Neural cell (in vitro differentiated cells): ENCODE data around the gene CYP1A2. TPM values are rescaled to one million over a fixed set of nuclear protein-coding genes. Genes with fewer than 3 reads are reported as not detected.

ENCODE experiments used
- H2AFZ ChIP-seq: fragments of 200-600, 300-800 bp; sonication (generic), shearing (Covaris generic); 2 replicates; pipeline ENCODE4 v1.6.0; 2014; ENCODE audit warnings: low read depth, mild to moderate bottlenecking, antibody characterized with exemption, low read length, moderate library complexity
- H3F3A ChIP-seq: fragments of 200-600 bp; shearing (Covaris generic); 2 replicates; pipeline ENCODE4 v1.6.1; 2016; ENCODE audit warnings: mild to moderate bottlenecking, moderate library complexity, mixed read lengths, antibody characterized with exemption, low read length; ENCODE audit not compliant: insufficient read depth, poor library complexity, severe bottlenecking
- H3K27ac ChIP-seq: fragments of 200-600, 300-800 bp; sonication (generic), shearing (Covaris generic); 2 replicates; pipeline ENCODE4 v1.5.1; 2014; ENCODE audit warnings: mild to moderate bottlenecking, low read length, moderate library complexity
- H3K27me3 ChIP-seq: fragments of 300-800, 200-600 bp; sonication (generic), shearing (Covaris generic); 2 replicates; pipeline ENCODE4 v1.6.0; 2014; ENCODE audit warnings: mild to moderate bottlenecking, low read depth, low read length, moderate library complexity; ENCODE audit not compliant: insufficient read depth
- H3K36me3 ChIP-seq: fragments of 300-800, 200-600 bp; sonication (generic), shearing (Covaris generic); 2 replicates; pipeline ENCODE4 v1.5.1; 2014; ENCODE audit warnings: mild to moderate bottlenecking, antibody characterized with exemption, low read length, moderate library complexity; ENCODE audit not compliant: insufficient read depth
- H3K4me2 ChIP-seq: fragments of 300-800, 200-600 bp; sonication (generic), shearing (Covaris generic); 2 replicates; pipeline ENCODE4 v1.6.0; 2014; ENCODE audit warnings: mild to moderate bottlenecking, low read length
- H3K4me3 ChIP-seq: fragments of 300-800, 200-600 bp; sonication (generic), shearing (Covaris generic); 2 replicates; pipeline ENCODE4 v1.5.1; 2014; ENCODE audit warnings: mild to moderate bottlenecking, low read length, moderate library complexity
- H3K79me2 ChIP-seq: fragments of 200-600 bp; shearing (Covaris generic); replicated peaks from 2 replicates; pipeline ENCODE4 v1.6.0; 2014; ENCODE audit warnings: mild to moderate bottlenecking, low read length, moderate library complexity; ENCODE audit not compliant: insufficient read depth
- H3K9ac ChIP-seq: fragments of 300-800, 200-600 bp; sonication (generic), shearing (Covaris generic); 2 replicates; pipeline ENCODE4 v1.6.1; 2016; ENCODE audit warnings: mild to moderate bottlenecking, low read length, mixed read lengths
- H3K9me2 ChIP-seq: fragments of 200-600 bp; shearing (Covaris generic); 2 replicates; pipeline ENCODE4 v1.6.1; 2016; ENCODE audit warnings: mild to moderate bottlenecking, low read length, mixed read lengths; ENCODE audit not compliant: insufficient read depth
- H3K9me3 ChIP-seq: fragments of 200-600, 300-800 bp; sonication (generic), shearing (Covaris generic); 2 replicates; pipeline ENCODE4 v1.6.1; 2016; ENCODE audit warnings: mild to moderate bottlenecking, mixed run types, low read length, moderate library complexity, mixed read lengths
- H4K20me1 ChIP-seq: fragments of 200-600 bp; shearing (Covaris generic); 2 replicates; pipeline ENCODE4 v1.6.1; 2016; ENCODE audit warnings: mild to moderate bottlenecking, mixed run types; ENCODE audit not compliant: insufficient read depth
- CTCF ChIP-seq: fragments of 450-650 bp; IDR thresholded peaks from 2 replicates; pipeline ENCODE4 v1.5.1; 2014; ENCODE audit warnings: antibody characterized with exemption, mild to moderate bottlenecking, moderate library complexity; ENCODE audit not compliant: poor library complexity, severe bottlenecking
- EP300 ChIP-seq: fragments of 450-650 bp; conservative IDR thresholded peaks from 2 replicates; pipeline ENCODE4 v1.6.1; 2014; ENCODE audit warnings: antibody characterized with exemption, mild to moderate bottlenecking, moderate library complexity; ENCODE audit not compliant: poor library complexity, severe bottlenecking
- EZH2 ChIP-seq: fragments of 200-600, 300-800 bp; shearing (Covaris generic), sonication (generic); IDR thresholded peaks from 2 replicates; pipeline ENCODE4 v1.6.1; 2014; ENCODE audit warnings: antibody characterized with exemption, low read length, borderline replicate concordance, mild to moderate bottlenecking; ENCODE audit not compliant: insufficient read depth, poor library complexity, severe bottlenecking
- MXI1 ChIP-seq: fragments of 450-650 bp; conservative IDR thresholded peaks from 2 replicates; pipeline ENCODE4 v1.6.1; 2014; ENCODE audit warnings: antibody characterized with exemption, mild to moderate bottlenecking; ENCODE audit not compliant: poor library complexity, severe bottlenecking
- POLR2AphosphoS5 ChIP-seq: IDR thresholded peaks from 2 replicates; pipeline ENCODE4 v1.6.1; 2012
- RAD21 ChIP-seq: fragments of 450-650 bp; conservative IDR thresholded peaks from 2 replicates; pipeline ENCODE4 v1.6.1; 2014; ENCODE audit warnings: antibody characterized with exemption, mild to moderate bottlenecking, moderate library complexity
- REST ChIP-seq: IDR thresholded peaks from 2 replicates; pipeline ENCODE4 v1.6.1; 2012; ENCODE audit warnings: borderline replicate concordance
- SMC3 ChIP-seq: fragments of 450-650 bp; conservative IDR thresholded peaks from 2 replicates; pipeline ENCODE4 v1.6.1; 2014; ENCODE audit warnings: antibody characterized with exemption, mild to moderate bottlenecking, moderate library complexity; ENCODE audit not compliant: poor library complexity
- TAF1 ChIP-seq: IDR thresholded peaks from 2 replicates; pipeline ENCODE4 v1.6.1; 2012; ENCODE audit warnings: low read depth
- polyA plus RNA-seq: library from polyadenylated mRNA; depleted of rRNA; stranded (reverse); fragments of >200 nt; gene quantifications from 2 replicates; pipeline ENCODE4 v1.2.3, GENCODE V29; 2014

CYP1A2 gene
- polyA plus RNA-seq, 1 donor from 2014 or later: not detected

GRCh38 chr15:74793135-74794028 is 44.7 kb downstream of the CYP1A2 start:
- H3K9ac ChIP-seq: no peak overlapping the region
- H3K27ac ChIP-seq: no peak overlapping the region
- peaks cover 20% of the 10 kb centered on the region for H3K79me2 ChIP-seq
- H3F3A ChIP-seq: no peaks in the 10 kb centered on the region
- no peak overlapping the region for H3K4me2 ChIP-seq
- no peaks in the 10 kb centered on the region for H3K36me3 ChIP-seq
- no peak overlapping the region for H2AFZ ChIP-seq
- no peaks in the 10 kb centered on the region for H4K20me1 ChIP-seq
- no peak for TF ChIP-seq MXI1
- TF ChIP-seq SMC3: no peak
- no peak for TF ChIP-seq EP300
- no peak for TF ChIP-seq TAF1
- no peaks in the 10 kb centered on the region for H3K27me3 ChIP-seq
- H3K4me3 ChIP-seq: no peak overlapping the region
- H3K9me2 ChIP-seq: no peaks in the 10 kb centered on the region
- H3K9me3 ChIP-seq: no peaks in the 10 kb centered on the region

GRCh38 chr15:74794248-74794969 is 45.8 kb downstream of the CYP1A2 start:
- no peaks in the 10 kb centered on the region for H3F3A ChIP-seq
- H3K27me3 ChIP-seq: no peaks in the 10 kb centered on the region
- H3K9me2 ChIP-seq: no peaks in the 10 kb centered on the region
- TF ChIP-seq MXI1: no peak
- TF ChIP-seq TAF1: no peak
- TF ChIP-seq POLR2AphosphoS5: no peak
- no peak for TF ChIP-seq CTCF
- no peak for TF ChIP-seq SMC3
- no peak for TF ChIP-seq REST
- no peak for TF ChIP-seq EZH2
- TF ChIP-seq RAD21: no peak
- TF ChIP-seq EP300: no peak
- H3K27ac ChIP-seq: no peak overlapping the region
- no peak overlapping the region for H2AFZ ChIP-seq
- no peak overlapping the region for H3K4me2 ChIP-seq
- peaks cover 16% of the 10 kb centered on the region for H3K79me2 ChIP-seq
- no peaks in the 10 kb centered on the region for H4K20me1 ChIP-seq
- no peaks in the 10 kb centered on the region for H3K36me3 ChIP-seq
- H3K4me3 ChIP-seq: no peak overlapping the region
- no peak overlapping the region for H3K9ac ChIP-seq
- H3K9me3 ChIP-seq: no peaks in the 10 kb centered on the region
